Kidney capillary endothelial cell (primary cell): ENCODE results near the gene NRIP1.
"Not testable (repeated sequence)": the region's sequence is repeated elsewhere in the genome, so short reads cannot be mapped to it uniquely, and the experiment has no call there.

Experiments
- DNase-seq: peaks from one replicate; pipeline ENCODE4 v3.0.0-alpha.2; 2018; ENCODE audit warnings: low spot score

NRIP1 gene

GRCh38 chr21:14975136-14975919 is 89.5 kb downstream of the NRIP1 start:
- DNase-seq: no peak

- no peak for DNase-seq
Measured at GRCh38 chr21:14972678-14973077, 92.1 kb downstream of the NRIP1 start.

- DNase-seq: no peak
Measured at GRCh38 chr21:14968821-14969220, 96.0 kb downstream of the NRIP1 start.

- DNase-seq: no peak
Measured at GRCh38 chr21:14968029-14968428, 96.8 kb downstream of the NRIP1 start.

- no peak for DNase-seq
Measured at GRCh38 chr21:14964621-14965020, 100.2 kb downstream of the NRIP1 start.

- DNase-seq: no peak
Measured at GRCh38 chr21:14962217-14962616, 102.6 kb downstream of the NRIP1 start.

GRCh38 chr21:14961502-14961901 is 103.3 kb downstream of the NRIP1 start:
- DNase-seq: no peak

- no peak for DNase-seq
Measured at GRCh38 chr21:14959343-14959742, 105.5 kb downstream of the NRIP1 start.

- no peak for DNase-seq
Measured at GRCh38 chr21:14957836-14958235, 107.0 kb downstream of the NRIP1 start.

GRCh38 chr21:14956807-14957206 is 108.0 kb downstream of the NRIP1 start:
- DNase-seq: no peak

GRCh38 chr21:14955936-14956520 is 108.8 kb downstream of the NRIP1 start:
- DNase-seq: no peak

GRCh38 chr21:14952916-14953315 is 111.9 kb downstream of the NRIP1 start:
- no peak for DNase-seq

- no peak for DNase-seq
Measured at GRCh38 chr21:14949603-14950002, 115.2 kb downstream of the NRIP1 start.

GRCh38 chr21:14947613-14948160 is 117.1 kb downstream of the NRIP1 start:
- DNase-seq: no peak

- DNase-seq: no peak
Measured at GRCh38 chr21:14945176-14945575, 119.6 kb downstream of the NRIP1 start.

- DNase-seq: no peak
Measured at GRCh38 chr21:14943616-14944015, 121.2 kb downstream of the NRIP1 start.

GRCh38 chr21:14942801-14943490 is 121.9 kb downstream of the NRIP1 start:
- DNase-seq: no peak

GRCh38 chr21:14927324-14927723 is 137.5 kb downstream of the NRIP1 start:
- not testable (repeated sequence) for DNase-seq

- no peak for DNase-seq
Measured at GRCh38 chr21:14926186-14926585, 138.6 kb downstream of the NRIP1 start.

- DNase-seq: no peak
Measured at GRCh38 chr21:14923468-14923867, 141.3 kb downstream of the NRIP1 start.

- DNase-seq: no peak
Measured at GRCh38 chr21:14922980-14923379, 141.8 kb downstream of the NRIP1 start.

GRCh38 chr21:14918527-14918926 is 146.3 kb downstream of the NRIP1 start:
- no peak for DNase-seq

GRCh38 chr21:14917762-14918161 is 147.0 kb downstream of the NRIP1 start:
- DNase-seq: no peak
